HEK293T (cell line): ENCODE measurements around the gene PGAP1.

Source experiments
- FOXA1 ChIP-seq: fragments of 450-650 bp; IDR thresholded peaks from 2 replicates; pipeline ENCODE4 v1.6.1; 2016; ENCODE audit warnings: mild to moderate bottlenecking
- FOXK2 ChIP-seq: fragments of 450-650 bp; IDR thresholded peaks from 2 replicates; pipeline ENCODE4 v1.6.1; 2016; ENCODE audit warnings: mild to moderate bottlenecking
- NFRKB ChIP-seq: fragments of 450-650 bp; IDR thresholded peaks from 2 replicates; pipeline ENCODE4 v1.6.1; 2016; ENCODE audit warnings: mild to moderate bottlenecking, moderate library complexity
- SUZ12 ChIP-seq: fragments of 450-650 bp; IDR thresholded peaks from 2 replicates; pipeline ENCODE4 v1.6.1; 2016; ENCODE audit warnings: mild to moderate bottlenecking
- TARDBP ChIP-seq: fragments of 450-650 bp; IDR thresholded peaks from 2 replicates; pipeline ENCODE4 v1.6.1; 2016
- ZNF384 ChIP-seq: fragments of 450-650 bp; IDR thresholded peaks from 2 replicates; pipeline ENCODE4 v1.6.1; 2016

DNA sequence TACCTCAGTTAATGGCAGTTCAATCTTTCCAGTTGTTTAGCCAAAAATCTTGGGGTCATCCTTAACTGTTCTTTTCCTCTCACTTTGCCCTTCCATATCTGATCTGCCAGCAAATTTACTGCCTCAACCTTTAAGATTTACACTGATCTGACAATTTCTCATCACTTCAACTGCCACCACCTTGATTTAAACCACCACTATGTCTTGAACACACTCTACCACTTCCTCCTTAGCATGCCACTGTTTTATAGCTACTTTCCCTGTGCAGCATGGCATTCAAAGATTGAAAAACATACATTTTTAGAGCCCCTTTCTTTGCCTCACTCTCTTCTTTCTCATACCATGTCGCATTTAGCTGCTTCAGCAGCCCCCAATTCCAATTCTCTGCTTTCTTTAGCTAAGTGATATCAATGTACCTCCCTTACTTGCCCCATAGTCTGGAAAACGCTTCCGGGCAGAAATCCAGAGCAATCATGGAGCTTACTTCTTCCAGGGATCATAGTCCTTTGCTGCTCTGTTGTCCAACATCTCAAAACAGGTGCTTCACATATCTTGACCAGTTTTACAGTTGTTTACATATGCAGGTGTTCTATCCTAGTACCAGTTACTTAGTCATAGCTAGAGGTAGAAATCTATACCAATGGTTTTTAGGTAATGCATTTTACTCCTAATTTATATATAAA, 10.9 kb downstream of the PGAP1 start:
- TF ChIP-seq TARDBP (no peak), FOXK2 (no peak), SUZ12 (no peak), FOXA1 (no peak), ZNF384 (no peak), NFRKB (no peak)
